HS-27A (cell line): ENCODE measurements around the gene DDTL.
"Not testable (repeated sequence)": the region's sequence is repeated elsewhere in the genome, so short reads cannot be mapped to it uniquely, and the experiment has no call there.

Experiments
- DNase-seq: peaks from one replicate; pipeline ENCODE4 v3.0.0-alpha.2; 2012; ENCODE audit warnings: low read depth, missing footprints

Gene DDTL

DNA sequence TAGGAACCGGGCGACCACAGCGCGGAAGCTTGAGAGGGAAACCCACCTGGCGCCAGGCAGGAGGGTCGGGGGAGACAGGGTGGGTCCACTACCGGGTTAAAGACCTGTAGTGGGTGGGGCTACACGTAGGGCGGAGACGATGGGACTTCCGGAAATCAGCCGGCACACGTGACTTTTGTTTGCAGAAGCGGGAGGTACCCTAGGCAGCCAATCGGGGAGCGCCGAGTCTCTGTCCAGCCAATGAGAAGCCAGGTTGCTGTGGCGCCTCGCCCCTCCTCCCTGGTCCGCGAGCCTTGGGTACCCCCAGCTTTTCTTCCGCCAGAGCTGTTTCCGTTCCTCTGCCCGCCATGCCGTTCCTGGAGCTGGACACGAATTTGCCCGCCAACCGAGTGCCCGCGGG is at the start of gene DDTL:
TSS of gene DDTL (plus strand) at position 321 of the 400 bp plus-strand sequence. CDS start at position 348, 27 bp downstream.
- DNase-seq: not testable (repeated sequence)

DNA sequence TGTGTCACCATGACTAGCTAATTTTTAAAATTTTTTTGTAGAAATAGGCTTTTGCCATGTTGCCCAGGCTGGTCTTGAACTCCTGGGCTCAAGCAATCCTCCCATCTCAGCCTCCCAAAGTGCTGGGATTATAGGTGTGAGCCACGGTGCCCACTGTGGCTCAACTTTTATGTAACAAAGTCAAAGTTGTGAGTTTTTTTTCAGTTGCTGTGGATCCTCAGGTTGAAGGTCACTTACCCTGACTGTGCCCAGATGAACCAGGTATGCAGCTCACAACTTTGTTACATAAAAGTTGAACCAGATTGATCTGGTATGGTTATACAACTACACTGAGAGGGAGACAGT is 46.4 kb upstream of the DDTL start:
- DNase-seq: not testable (repeated sequence)

DNA sequence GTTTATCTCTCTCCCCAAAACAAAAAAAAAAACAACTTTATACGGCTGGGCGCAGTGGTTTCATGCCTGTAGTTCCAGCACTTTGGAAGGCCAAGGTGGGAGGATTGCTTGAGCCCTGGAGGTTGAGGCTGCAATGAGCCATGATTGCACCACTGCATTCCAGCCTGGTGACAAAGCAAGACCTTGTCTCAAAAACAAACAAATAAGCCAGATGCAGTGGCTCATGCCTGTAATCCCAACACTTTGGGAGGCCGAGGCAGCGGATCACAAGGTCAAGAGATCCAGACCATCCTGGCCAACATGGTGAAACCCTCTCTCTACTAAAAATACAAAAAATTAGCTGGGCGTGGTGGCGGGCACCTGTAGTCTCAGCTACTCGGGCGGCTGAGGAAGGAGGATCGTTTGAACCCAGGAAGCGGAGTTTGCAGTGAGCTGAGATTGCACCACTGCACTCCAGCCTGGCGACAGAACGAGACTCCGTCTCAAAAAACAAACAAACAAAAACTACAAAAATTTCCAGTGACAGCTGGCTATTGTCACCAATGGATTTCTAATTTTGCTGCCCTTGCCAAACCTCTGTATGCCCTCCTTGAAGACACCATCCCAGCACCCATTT is 45.0 kb upstream of the DDTL start:
- not testable (repeated sequence) for DNase-seq

DNA sequence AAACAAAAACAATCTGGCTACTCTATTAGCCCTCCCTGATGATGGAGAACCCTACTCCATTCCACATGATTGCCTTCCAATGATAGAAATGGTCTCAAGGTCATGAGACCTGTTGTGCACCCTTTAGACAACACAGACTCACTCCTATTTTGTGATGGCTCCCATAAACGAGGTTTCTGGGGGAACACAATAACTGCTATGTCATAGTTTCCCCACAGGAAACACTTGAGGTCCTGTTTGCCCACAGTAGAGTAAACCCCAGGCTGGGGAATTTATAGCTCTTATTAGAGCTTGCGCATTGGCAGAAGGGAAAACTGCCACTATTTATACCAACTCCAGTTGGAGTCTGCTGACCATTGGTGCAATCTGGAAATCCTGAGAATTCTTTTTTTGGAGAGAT is 43.8 kb upstream of the DDTL start:
- DNase-seq: no peak

DNA sequence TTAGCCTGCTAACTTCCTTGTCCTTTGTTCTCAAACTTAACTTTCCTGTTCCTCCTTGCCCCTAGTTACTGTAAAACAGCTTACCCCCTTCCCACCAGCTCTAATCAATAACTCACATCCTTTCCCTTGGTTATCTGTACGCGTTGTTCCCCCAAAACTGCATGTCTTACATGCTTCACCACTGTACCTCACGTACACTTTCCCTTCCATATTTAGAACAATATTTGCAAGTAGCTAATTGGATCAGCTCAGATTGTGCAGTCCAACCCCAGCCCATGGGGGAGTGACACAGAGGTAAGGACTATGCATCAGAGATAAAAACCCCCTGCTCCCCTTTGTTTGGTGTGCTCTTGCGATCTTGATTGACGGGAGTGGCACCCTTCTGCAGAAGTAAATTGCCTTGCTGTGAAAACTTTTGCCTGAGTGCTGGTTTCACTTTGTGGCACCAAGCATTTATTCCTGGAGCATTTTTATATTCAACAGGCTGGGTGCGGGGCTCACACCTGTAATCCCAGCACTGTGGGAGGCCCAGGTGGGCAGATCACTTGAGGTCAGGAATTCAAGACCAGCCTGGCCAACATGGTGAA is 41.6 kb upstream of the DDTL start:
- no peak for DNase-seq

DNA sequence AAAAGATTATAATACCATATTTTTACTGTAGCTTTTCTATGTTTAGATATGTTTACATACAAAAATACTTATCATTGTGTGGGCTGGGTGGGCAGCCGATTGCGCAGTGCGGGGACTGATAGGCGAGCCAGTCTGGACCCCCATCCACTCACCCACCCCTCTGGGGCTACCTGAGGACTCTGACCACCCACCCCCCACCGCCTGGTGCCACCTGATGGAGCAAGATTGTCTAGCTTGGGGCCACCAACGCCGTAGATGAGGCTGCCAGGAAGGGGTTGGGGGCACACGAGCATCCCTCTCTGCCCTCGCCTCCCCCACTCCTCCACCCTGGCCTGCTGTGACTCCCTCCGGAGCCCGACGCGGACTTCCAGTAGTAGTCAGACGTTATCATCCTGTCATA is 40.1 kb upstream of the DDTL start:
- no peak for DNase-seq

DNA sequence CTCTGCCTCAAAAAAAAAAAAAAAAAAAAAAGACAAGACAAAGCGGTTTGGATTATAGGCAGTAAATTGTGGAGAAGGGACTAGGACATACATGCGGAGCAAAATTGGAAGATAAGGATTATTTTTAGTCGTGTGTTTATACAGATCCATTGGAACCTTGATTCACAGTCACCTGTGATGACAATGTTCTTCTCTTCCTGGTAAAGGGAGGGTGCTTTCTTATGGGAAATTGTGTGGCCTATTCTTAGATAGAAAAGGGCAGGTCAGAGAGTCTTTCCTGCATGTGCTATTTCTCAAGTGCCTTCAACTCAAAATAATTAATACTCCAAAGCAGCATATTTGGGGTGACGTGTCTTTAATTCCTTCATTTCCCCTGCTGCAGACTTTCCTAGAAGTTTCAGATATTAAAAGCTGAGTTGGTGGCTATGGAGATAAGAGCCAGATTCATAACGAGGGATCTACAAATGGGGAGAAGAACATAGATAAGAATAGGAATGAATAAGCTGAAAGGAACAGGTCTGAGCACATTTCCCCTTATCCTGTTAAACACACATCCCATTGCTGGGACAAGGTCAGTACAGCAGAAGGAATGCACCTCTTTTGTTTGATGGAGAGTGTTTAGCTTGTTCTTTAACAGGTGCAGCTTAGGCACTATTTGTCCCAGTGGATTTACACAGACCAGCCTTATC is 28.2 kb upstream of the DDTL start:
- no peak for DNase-seq

DNA sequence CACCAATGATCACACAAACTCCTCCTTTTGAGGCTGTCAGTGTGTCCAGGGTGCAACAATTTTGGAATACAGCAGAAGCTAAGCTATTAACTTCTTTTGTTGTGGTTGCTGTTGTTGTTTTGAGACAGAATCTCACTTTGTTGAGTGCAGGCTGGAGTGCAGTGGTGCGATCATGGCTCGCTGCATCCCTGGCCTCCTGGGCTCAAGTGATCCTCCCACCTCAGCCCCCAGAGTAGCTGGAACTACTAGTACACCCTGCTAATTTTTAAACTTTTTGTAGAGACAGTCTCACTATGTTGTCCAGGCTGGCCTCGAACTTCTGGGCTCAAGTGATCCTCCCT is 27.7 kb upstream of the DDTL start:
- no peak for DNase-seq

DNA sequence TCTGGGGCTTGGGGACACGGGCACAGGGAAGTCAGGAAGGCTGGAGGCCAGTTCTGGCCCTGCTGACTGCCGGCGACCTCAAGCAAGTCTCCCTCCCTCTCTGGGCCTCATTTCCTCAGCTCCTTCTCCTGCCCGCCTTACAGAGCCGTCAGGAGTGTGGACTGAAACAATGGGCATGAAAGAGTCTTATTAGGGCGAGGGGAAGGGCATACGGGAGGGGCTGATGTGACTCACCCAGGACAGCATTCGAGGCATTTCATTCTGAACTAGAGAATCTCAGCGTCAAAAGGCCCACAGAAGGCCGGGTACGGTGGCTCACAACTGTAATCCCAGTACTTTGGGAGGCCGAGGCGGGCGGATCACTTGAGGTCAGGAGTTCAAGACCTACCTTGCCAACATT is 26.5 kb upstream of the DDTL start:
- not testable (repeated sequence) for DNase-seq

DNA sequence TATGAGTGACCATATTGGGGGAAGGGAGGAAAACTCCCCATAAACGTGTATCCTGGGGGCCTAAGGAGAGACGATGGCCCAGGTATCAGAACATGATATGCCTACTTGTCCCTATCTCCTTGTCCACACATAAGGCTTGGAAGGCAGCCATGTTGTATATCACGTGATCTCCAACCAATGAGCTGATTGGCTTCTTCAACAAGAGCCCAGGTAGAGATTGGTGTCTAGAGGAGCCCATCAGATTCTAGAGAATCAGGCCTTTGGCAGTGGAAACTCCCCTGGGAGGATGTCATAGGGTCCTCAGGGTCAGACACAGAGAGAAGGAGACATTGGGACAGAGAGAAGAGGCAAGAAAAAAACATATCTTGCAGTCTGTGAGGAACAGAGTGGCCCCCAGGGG is 19.3 kb upstream of the DDTL start:
- DNase-seq: not testable (repeated sequence)

DNA sequence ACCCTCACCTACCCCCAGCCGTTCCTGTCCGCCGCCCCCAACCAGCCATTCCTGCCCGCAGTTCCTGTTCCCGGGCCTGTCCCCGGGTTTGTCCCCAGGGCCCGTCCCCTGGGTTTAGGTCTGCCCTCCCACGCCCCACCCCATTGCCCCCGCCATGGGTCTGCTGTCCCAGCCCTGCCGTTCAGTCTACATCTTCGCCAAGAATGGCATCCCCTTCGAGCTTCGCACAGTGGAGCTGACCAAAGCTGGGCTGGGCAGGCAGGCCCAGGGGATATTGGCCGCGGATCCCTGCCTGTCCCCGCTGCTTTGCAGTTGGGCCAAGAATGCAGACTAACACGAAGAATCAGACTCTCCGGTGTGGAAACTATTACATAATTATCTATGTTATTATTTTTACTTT is 16.9 kb upstream of the DDTL start:
- not testable (repeated sequence) for DNase-seq

DNA sequence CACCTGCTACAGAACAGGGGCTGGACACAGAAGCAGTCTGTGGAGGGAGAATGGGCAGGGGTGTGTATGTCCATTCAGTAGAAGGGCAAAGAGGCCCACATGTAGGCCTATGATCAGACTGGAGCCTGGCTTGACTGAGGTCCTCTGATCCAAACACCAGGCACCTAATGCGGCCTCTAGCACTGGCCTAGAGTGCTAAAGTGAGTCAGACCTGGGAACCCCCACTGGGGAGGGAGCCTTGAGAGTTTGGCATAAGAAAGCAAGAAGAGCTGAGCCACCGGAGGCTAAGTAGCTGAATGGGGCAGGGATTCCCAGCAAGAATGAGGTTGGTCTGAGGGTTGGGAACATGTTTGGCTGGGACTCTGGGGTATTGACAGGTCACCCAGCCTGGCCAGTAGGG is 15.3 kb upstream of the DDTL start:
- not testable (repeated sequence) for DNase-seq

DNA sequence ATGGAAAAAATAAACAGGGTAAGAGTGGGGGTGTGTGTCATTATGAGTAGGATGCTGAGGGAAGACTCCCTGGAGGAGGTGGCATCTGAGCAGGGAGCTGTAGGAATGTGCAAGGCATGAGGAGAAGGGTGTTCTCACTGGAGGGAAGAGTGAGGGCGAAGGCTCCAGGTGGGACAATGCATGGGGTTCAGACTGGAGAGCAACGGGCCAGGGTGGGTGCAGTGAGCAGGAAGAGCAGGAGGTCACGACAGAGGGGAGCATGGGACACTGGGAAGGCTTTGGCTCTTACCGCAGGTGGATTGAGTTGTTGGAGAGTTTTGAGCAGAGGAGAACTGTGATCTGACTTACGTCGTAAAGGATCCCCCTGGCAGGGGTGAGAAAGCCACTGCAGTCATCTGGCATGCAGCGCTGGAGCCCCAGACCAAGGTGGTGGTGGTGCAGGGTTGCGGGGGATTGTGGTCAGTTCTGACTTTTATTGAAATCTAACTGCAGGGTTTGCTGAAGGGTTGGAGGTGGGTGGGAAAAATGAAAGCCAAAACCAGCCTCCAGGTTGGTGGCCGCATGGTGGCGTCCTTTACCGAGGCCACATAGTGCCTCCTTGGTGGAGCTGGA is 13.8 kb upstream of the DDTL start:
- not testable (repeated sequence) for DNase-seq

DNA sequence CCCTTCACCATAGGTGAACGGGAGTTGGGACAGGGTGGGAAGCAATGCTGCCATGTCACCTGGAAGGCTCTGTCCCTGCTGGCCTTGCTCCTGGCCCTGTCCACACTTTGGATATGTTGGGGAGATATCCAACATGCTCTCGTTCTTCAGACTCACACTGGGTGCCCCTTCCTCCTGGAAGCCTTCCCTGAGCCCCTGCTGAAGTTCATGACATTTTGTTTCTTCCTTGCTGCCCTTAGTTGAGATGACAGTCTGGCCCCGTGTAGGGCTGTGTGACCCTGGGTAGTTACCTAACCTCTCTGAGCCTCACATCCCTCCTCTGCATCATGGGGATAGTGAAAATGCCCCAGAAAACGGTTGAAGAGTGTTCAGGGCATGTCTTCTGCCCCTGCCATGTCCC is 13.2 kb upstream of the DDTL start:
- not testable (repeated sequence) for DNase-seq

DNA sequence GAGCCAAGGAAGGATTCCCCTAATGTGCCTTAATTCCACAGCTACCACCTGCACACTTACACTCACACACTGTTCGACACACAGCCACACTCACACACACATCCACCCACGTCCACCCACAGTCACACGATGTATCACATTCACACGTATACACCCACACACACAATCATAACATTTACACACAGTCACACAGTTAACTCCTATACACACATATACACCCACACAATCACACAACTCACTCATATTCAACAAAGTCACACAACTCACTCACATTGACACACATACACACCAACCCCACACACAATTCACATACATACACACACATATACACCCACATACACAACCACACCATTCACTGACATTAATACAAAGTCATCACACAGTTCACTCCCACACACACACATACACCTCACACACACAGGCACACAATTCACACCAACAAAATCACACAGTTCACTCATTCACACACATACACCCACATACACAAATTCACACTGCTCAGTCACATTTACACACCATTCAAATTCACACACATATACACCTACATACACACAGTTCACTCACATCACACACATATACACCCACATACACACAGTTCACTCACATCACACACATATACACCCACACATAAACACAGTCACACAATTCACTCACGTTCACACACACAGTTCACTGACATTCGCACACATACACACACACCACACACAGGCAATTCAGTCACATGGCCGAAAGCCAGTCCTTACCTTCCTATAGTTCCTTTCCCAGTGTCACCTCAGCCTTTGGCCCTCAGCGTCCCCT is 12.3 kb upstream of the DDTL start:
- not testable (repeated sequence) for DNase-seq

DNA sequence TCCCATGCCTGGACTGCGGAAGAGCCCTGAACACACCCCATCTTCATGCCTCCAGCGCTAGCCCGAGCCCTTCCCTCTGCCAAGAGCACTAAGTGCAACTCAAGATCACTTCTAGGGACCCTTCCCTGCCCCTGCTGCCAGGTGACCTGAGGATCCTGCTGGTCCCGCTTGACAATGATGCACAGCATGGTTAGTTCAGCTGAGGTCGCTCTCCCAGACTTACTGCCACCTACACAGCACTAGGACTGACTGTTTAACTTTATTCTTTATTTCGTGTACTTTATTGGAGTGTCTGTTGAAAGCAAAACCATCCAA is 11.7 kb upstream of the DDTL start:
- DNase-seq: not testable (repeated sequence)

DNA sequence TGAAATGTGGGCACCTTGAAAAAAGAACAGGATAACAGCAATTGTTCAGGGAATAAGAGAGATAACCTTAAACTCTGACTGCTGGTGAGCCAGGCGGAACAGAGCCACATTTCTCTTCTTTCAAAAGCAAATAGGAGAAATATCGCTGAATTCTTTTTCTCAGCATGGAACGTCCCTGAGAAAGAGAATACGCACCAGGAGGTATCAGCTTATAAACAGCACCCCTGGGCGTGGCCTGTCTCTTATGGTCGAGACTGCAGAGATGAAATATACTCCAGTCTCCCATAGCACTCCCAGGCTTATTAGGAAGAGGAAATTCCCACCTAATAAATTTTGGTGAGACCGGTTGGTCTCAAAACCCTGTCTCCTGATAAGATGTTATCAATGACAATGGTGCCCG is 10.8 kb upstream of the DDTL start:
- not testable (repeated sequence) for DNase-seq

DNA sequence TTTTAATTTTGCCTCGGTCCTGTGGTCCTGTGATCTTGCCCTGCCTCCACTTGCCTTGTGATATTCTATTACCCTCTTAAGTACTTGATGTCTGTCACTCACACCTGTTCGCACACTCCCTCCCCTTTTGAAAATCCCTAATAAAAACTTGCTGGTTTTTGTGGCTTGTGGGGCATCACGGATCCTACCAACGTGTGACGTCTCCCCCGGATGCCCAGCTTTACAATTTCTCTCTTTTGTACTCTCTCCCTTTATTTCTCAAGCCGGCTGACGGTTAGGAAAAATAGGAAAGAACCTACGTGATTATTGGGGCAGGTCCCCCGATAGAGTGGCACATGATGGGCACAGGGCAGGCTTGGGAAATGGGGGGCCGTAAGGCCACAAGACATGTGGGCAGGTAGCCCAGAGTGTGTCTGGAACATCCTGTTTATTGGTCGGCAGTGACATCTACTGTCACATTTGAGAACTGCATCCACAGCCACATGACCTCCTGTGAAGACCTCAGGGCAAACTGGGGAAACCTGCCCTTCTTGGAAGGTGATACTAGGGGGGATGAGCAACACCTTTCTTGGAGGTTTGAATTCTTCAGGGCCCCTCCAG is 10.3 kb upstream of the DDTL start:
- peak; percentile 23 for DNase-seq

DNA sequence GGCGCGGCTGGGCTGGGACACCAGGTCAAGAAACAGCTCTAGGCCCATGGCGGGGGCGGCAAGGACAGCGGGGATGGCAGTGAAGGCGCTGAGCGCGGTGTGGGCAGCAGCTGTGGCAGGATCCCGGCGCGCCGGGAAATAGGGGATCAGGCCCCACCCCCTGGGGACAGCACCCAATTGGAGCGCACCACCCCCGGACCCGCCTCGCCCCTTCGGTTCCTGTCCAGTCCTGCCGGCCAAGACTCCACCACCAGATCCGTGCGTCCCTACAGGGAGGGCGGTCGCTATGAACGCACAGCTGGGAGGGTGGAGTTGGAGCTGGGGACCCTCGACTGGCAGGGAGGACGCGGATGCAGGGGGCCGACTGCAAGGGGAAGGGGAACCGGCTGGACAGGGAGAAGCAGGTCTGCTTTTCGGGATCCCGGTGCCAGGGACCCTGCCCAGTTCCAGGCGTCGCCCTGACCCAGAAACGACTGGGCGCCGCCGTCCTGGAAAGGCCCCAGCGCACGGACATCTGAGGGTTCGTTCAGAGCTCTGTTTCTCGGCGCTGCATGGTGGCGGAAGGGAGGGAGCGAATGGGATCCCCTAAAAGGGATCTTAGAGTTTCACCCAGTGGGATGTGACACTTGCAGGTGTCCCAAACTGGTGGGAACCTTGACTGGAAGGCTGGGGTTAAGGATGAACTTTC is 5.5 kb upstream of the DDTL start, which contains the start of gene GSTT2B:
TSS of gene GSTT2B (minus strand) at position 112 of the 688 bp plus-strand sequence. CDS start at position 48, 64 bp downstream.
- not testable (repeated sequence) for DNase-seq

DNA sequence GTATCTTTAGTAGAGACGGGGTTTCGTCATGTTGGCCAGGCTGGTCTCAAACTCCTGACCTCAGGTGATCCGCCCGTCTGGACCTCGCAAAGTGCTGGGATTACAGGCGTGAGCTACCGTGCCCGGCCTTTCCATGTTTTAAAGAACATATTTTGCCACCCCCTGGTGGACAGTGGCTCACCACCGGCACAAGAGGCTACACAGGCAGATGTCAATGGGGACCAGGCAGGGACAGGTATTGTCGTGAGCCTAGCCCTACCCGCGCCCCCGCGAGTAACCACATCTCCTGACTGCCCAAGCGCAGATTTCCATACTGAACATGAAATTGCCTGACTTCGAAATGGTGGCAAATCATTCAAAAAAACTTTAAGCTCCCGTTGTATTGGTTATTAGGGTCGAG is 594 bp upstream of the DDTL start:
- DNase-seq: not testable (repeated sequence)

DNA sequence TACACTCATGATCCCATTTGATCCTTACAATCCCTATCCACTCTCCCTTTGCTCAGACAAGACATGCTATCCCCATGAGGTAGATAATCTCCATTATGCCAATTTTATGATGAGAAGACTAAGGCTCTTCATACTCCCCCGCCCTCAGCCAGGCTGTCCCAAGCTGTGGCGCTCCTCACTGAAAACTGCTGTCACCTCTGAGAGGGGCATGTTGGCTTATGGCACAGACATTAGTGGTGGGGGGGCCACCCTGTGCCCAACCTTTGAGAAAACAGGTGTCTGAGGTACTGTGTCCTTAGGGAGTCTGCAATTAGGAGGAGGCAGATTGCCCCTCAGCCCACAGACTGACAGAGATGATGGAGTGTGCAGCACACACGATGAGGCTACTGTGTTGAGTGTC is 2.4 kb downstream of the DDTL start:
- no peak for DNase-seq
